ENCODE data around the gene PIM3.
"Not testable (repeated sequence)": the region's sequence is repeated elsewhere in the genome, so short reads cannot be mapped to it uniquely, and the experiment has no call there.

The PIM3 gene

GRCh38 chr22:49983148-49984042 lies 22.8 kb downstream of the PIM3 start:
- no peak for DNase-seq (ENCODE audit: low spot score)

GRCh38 chr22:49986325-49986724 lies 25.8 kb downstream of the PIM3 start:
- DNase-seq (ENCODE audit: low spot score): no peak

GRCh38 chr22:49989826-49990225 lies 29.3 kb downstream of the PIM3 start:
- not testable (repeated sequence) for DNase-seq (ENCODE audit: low spot score)

GRCh38 chr22:49991167-49991566 lies 30.6 kb downstream of the PIM3 start:
- DNase-seq (ENCODE audit: low spot score): no peak

GRCh38 chr22:49991907-49992533 lies 31.4 kb downstream of the PIM3 start:
- no peak for DNase-seq (ENCODE audit: low spot score)

GRCh38 chr22:49992921-49993648 lies 32.5 kb downstream of the PIM3 start:
- DNase-seq (ENCODE audit: low spot score): no peak

- no peak for DNase-seq (ENCODE audit: low spot score)
Measured at GRCh38 chr22:49993649-49994360, 33.2 kb downstream of the PIM3 start.

GRCh38 chr22:49994361-49995040 lies 33.9 kb downstream of the PIM3 start:
- DNase-seq (ENCODE audit: low spot score): no peak

- no peak for DNase-seq (ENCODE audit: low spot score)
Measured at GRCh38 chr22:49995041-49995360, 34.4 kb downstream of the PIM3 start.

GRCh38 chr22:49995361-49996118 lies 35.0 kb downstream of the PIM3 start:
- no peak for DNase-seq (ENCODE audit: low spot score)

GRCh38 chr22:49996119-49996517 lies 35.5 kb downstream of the PIM3 start:
- DNase-seq (ENCODE audit: low spot score): no peak

GRCh38 chr22:49996518-49997250 lies 36.1 kb downstream of the PIM3 start:
- DNase-seq (ENCODE audit: low spot score): no peak

- DNase-seq (ENCODE audit: low spot score): no peak
Measured at GRCh38 chr22:49997251-49997599, 36.7 kb downstream of the PIM3 start.

- DNase-seq (ENCODE audit: low spot score): no peak
Measured at GRCh38 chr22:49997932-49998717, 37.6 kb downstream of the PIM3 start.

GRCh38 chr22:49998718-49999062 lies 38.1 kb downstream of the PIM3 start:
- DNase-seq (ENCODE audit: low spot score): no peak

- DNase-seq (ENCODE audit: low spot score): no peak
Measured at GRCh38 chr22:49999063-49999945, 38.7 kb downstream of the PIM3 start.

- DNase-seq (ENCODE audit: low spot score): no peak
Measured at GRCh38 chr22:49999946-50000586, 39.5 kb downstream of the PIM3 start.

All from cerebellar cortex (tissue), 1 donor.